DND-41 (cell line): ENCODE measurements around the gene TPRX2.

ENCODE experiments used
- EZH2 ChIP-seq: IDR thresholded peaks from 3 replicates; pipeline ENCODE4 v1.6.1; 2012; ENCODE audit warnings: borderline replicate concordance, low read depth, mild to moderate bottlenecking, moderate library complexity, low read length, inconsistent platforms; ENCODE audit not compliant: severe bottlenecking
- TF ChIP-seq, protein P1 (sequence below): IDR thresholded peaks from 2 replicates; pipeline ENCODE4 v1.5.1; 2012; ENCODE audit warnings: borderline replicate concordance, low read length, moderate library complexity, mild to moderate bottlenecking; ENCODE audit not compliant: poor library complexity, severe bottlenecking; ENCODE audit errors: extremely low read depth

DNA sequence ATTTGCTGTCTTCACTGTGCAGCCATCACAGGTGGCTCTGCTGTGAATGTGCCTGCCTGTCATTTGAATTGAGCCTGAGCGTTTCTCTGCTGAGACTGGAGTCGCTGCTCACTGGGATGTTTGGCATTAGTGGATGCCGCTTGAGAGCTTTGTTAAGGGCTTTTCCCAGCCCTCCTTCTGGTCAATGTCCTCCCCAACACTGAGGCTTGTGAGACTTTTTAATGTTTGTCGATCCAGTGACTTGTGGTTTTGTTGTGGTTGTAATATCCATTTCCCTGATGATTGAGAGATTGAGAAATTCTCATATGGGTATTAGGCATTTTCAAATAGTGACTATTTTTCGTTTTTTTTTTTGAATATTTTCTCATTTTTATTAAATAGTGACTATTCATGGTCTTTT is 2.6 kb downstream of the TPRX2 start:
- TF ChIP-seq, protein P1, sequence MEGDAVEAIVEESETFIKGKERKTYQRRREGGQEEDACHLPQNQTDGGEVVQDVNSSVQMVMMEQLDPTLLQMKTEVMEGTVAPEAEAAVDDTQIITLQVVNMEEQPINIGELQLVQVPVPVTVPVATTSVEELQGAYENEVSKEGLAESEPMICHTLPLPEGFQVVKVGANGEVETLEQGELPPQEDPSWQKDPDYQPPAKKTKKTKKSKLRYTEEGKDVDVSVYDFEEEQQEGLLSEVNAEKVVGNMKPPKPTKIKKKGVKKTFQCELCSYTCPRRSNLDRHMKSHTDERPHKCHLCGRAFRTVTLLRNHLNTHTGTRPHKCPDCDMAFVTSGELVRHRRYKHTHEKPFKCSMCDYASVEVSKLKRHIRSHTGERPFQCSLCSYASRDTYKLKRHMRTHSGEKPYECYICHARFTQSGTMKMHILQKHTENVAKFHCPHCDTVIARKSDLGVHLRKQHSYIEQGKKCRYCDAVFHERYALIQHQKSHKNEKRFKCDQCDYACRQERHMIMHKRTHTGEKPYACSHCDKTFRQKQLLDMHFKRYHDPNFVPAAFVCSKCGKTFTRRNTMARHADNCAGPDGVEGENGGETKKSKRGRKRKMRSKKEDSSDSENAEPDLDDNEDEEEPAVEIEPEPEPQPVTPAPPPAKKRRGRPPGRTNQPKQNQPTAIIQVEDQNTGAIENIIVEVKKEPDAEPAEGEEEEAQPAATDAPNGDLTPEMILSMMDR, result no peak
- no peak for TF ChIP-seq EZH2
